WTC11 (cell line): ENCODE results near the gene ZNF487.

Source experiments
- ATF2 ChIP-seq: sonication (generic); formaldehyde crosslinking; IDR thresholded peaks from 2 replicates; pipeline ENCODE4 v1.8.1; 2022; ENCODE audit warnings: low read depth, missing genetic modification reagents, borderline replicate concordance
- ATF3 ChIP-seq: sonication (generic); formaldehyde crosslinking; conservative IDR thresholded peaks from 2 replicates; pipeline ENCODE4 v1.8.1; 2022; ENCODE audit warnings: mild to moderate bottlenecking, missing genetic modification reagents
- FOXK1 ChIP-seq: sonication (generic); formaldehyde crosslinking; IDR thresholded peaks from 2 replicates; pipeline ENCODE4 v1.8.0; 2022; ENCODE audit warnings: mild to moderate bottlenecking, moderate library complexity, missing genetic modification reagents
- MLX ChIP-seq: sonication (generic); formaldehyde crosslinking; IDR thresholded peaks from 2 replicates; pipeline ENCODE4 v1.8.1; 2023; ENCODE audit warnings: mild to moderate bottlenecking, missing genetic modification reagents, moderate library complexity
- NFYB ChIP-seq: sonication (generic); formaldehyde crosslinking; conservative IDR thresholded peaks from 2 replicates; pipeline ENCODE4 v1.8.0; 2022; ENCODE audit warnings: low read depth, missing genetic modification reagents
- PREB ChIP-seq: sonication (generic); formaldehyde crosslinking; IDR thresholded peaks from 2 replicates; pipeline ENCODE4 v1.8.1; 2022; ENCODE audit warnings: mild to moderate bottlenecking, missing genetic modification reagents, moderate library complexity, borderline replicate concordance
- SMAD4 ChIP-seq: sonication (generic); formaldehyde crosslinking; IDR thresholded peaks from 2 replicates; pipeline ENCODE4 v1.8.0; 2022; ENCODE audit warnings: mild to moderate bottlenecking, missing genetic modification reagents
- TCF7 ChIP-seq: sonication (generic); formaldehyde crosslinking; IDR thresholded peaks from 2 replicates; pipeline ENCODE4 v1.8.0; 2022; ENCODE audit warnings: mild to moderate bottlenecking, low read depth, missing genetic modification reagents, moderate library complexity
- TEAD4 ChIP-seq: sonication (generic); formaldehyde crosslinking; IDR thresholded peaks from 2 replicates; pipeline ENCODE4 v1.8.0; 2022; ENCODE audit warnings: mild to moderate bottlenecking, missing genetic modification reagents
- ZNF263 ChIP-seq: sonication (generic); formaldehyde crosslinking; IDR thresholded peaks from 2 replicates; pipeline ENCODE4 v1.8.1; 2022; ENCODE audit warnings: low read depth, mild to moderate bottlenecking, moderate library complexity, missing genetic modification reagents
- ZNF416 ChIP-seq: fragments of 250-450 bp; sonication (Bioruptor Pico); IDR thresholded peaks from 2 replicates; pipeline ENCODE4 v1.9.0; 2021; ENCODE audit warnings: mild to moderate bottlenecking, inconsistent platforms
- TF ChIP-seq, protein P1 (sequence below): fragments of 200-600 bp; IDR thresholded peaks from 2 replicates; pipeline ENCODE4 v1.8.0; 2022; ENCODE audit warnings: antibody characterized with exemption
- TF ChIP-seq, protein P2 (sequence below): sonication (generic); formaldehyde crosslinking; IDR thresholded peaks from 2 replicates; pipeline ENCODE4 v1.8.0; 2022; ENCODE audit warnings: mild to moderate bottlenecking, missing genetic modification reagents
- TF ChIP-seq, protein P3 (sequence below): sonication (generic); formaldehyde crosslinking; IDR thresholded peaks from 2 replicates; pipeline ENCODE4 v1.8.1; 2022; ENCODE audit warnings: missing genetic modification reagents, borderline replicate concordance

GRCh38 chr10:43444323-43444722, 7.4 kb downstream of the ZNF487 start:
- TF ChIP-seq, protein P1, sequence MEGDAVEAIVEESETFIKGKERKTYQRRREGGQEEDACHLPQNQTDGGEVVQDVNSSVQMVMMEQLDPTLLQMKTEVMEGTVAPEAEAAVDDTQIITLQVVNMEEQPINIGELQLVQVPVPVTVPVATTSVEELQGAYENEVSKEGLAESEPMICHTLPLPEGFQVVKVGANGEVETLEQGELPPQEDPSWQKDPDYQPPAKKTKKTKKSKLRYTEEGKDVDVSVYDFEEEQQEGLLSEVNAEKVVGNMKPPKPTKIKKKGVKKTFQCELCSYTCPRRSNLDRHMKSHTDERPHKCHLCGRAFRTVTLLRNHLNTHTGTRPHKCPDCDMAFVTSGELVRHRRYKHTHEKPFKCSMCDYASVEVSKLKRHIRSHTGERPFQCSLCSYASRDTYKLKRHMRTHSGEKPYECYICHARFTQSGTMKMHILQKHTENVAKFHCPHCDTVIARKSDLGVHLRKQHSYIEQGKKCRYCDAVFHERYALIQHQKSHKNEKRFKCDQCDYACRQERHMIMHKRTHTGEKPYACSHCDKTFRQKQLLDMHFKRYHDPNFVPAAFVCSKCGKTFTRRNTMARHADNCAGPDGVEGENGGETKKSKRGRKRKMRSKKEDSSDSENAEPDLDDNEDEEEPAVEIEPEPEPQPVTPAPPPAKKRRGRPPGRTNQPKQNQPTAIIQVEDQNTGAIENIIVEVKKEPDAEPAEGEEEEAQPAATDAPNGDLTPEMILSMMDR, result no peak
- TF ChIP-seq TCF7 (CRISPR knock-in tag) (no peak), ZNF263 (CRISPR knock-in tag) (no peak), SMAD4 (CRISPR knock-in tag) (no peak), ATF3 (CRISPR knock-in tag) (no peak), ATF2 (CRISPR knock-in tag) (no peak), MLX (no peak), PREB (CRISPR knock-in tag) (no peak), ZNF416 (CRISPR knock-in tag) (no peak), FOXK1 (no peak), NFYB (CRISPR knock-in tag) (no peak), TEAD4 (no peak)
- TF ChIP-seq, protein P2, sequence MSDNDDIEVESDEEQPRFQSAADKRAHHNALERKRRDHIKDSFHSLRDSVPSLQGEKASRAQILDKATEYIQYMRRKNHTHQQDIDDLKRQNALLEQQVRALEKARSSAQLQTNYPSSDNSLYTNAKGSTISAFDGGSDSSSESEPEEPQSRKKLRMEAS (CRISPR knock-in tag), result no peak
- TF ChIP-seq, protein P3, sequence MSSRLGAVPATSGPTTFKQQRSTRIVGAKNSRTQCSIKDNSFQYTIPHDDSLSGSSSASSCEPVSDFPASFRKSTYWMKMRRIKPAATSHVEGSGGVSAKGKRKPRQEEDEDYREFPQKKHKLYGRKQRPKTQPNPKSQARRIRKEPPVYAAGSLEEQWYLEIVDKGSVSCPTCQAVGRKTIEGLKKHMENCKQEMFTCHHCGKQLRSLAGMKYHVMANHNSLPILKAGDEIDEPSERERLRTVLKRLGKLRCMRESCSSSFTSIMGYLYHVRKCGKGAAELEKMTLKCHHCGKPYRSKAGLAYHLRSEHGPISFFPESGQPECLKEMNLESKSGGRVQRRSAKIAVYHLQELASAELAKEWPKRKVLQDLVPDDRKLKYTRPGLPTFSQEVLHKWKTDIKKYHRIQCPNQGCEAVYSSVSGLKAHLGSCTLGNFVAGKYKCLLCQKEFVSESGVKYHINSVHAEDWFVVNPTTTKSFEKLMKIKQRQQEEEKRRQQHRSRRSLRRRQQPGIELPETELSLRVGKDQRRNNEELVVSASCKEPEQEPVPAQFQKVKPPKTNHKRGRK, result no peak
